Testis (tissue), 3 donors: ENCODE measurements around the gene ZNF106. TPM values are rescaled to one million over a fixed set of nuclear protein-coding genes. Genes with fewer than 3 reads are reported as not detected.

Source experiments
- DNase-seq: peaks from one replicate; pipeline ENCODE4 v3.0.0-alpha.2; 2019
- H3K27ac ChIP-seq, 2 donors: fragments of 200-600 bp; sonication (generic); one replicate each; pipeline ENCODE4 v1.5.1; 2019
- H3K27me3 ChIP-seq: fragments of 200-600 bp; sonication (generic); one replicate; pipeline ENCODE4 v1.5.1; 2019
- H3K36me3 ChIP-seq: fragments of 200-600 bp; sonication (generic); one replicate; pipeline ENCODE4 v1.5.1; 2017; ENCODE audit warnings: low read depth; ENCODE audit errors: missing control alignments
- H3K4me1 ChIP-seq: fragments of 200-600 bp; sonication (generic); one replicate; pipeline ENCODE4 v1.5.1; 2019
- H3K4me3 ChIP-seq, 2 donors: fragments of 200-600 bp; sonication (generic); one replicate each; pipeline ENCODE4 v1.5.1; 2017 to 2019
- H3K9me3 ChIP-seq: fragments of 200-600 bp; sonication (generic); one replicate; pipeline ENCODE4 v1.5.1; 2017
- CTCF ChIP-seq, 3 experiments: fragments of 450-650 bp in 2 of 3; fragments of 200-600 bp in 1 of 3; sonication (generic) in 1 of 3; IDR thresholded peaks; one replicate each; pipeline ENCODE4 v1.5.1; 2016 to 2019; ENCODE audit warnings: antibody characterized with exemption in 3 of 3, mild to moderate bottlenecking in 2 of 3, moderate library complexity in 1 of 3
- POLR2A ChIP-seq: fragments of 450-650 bp; IDR thresholded peaks from one replicate; pipeline ENCODE4 v1.6.1; 2017; ENCODE audit warnings: antibody characterized with exemption, mild to moderate bottlenecking, moderate library complexity
- WGBS, 2 donors: methylation state at CpG; one replicate each; pipeline ENCODE4 v1.1.5; 2018; 5-methylcytosine and 5-hydroxymethylcytosine counted together
- intact Hi-C: fragments of 100-400 bp; cut with DNase I; formaldehyde crosslinking; loops from one replicate; pipeline ENCODE4 v1.15.1; 2023; ENCODE audit warnings: low total_unique reads
- polyA plus RNA-seq: library from polyadenylated mRNA; stranded (reverse); fragments of 350-450 nt; fragmentation: Illumina TruSeq; extraction: RNeasy Lipid Tissue Mini Kit (QIAGEN cat#74804); gene quantifications from one replicate; pipeline ENCODE4 v1.2.3, GENCODE V29; 2014; ENCODE audit warnings: low read depth, low replicate concordance; ENCODE audit not compliant: insufficient read depth
- total RNA-seq, 2 donors: library from RNA; depleted of rRNA; stranded (reverse); fragments of >200 nt; gene quantifications; one replicate each; pipeline ENCODE4 v1.2.3, GENCODE V29; 2016

Gene ZNF106
- total and polyA plus RNA-seq, 3 donors from 2014 or later = 51.4 to 95.4 (median 84.4) TPM

- H3K27ac ChIP-seq = peak overlapping the region; percentile 49 to 84
These were observed 19.5 kb upstream of the ZNF106 start for GRCh38 chr15:42510258-42511006.

GRCh38 chr15:42508263-42508690 is 17.3 kb upstream of the ZNF106 start:
- H3K36me3 ChIP-seq = no peaks in the 10 kb centered on the region
- H3K4me3 ChIP-seq = no peak overlapping the region
- H3K4me1 ChIP-seq = peaks cover 42% of the 10 kb centered on the region
- H3K9me3 ChIP-seq = no peaks in the 10 kb centered on the region
- H3K27ac ChIP-seq = peak overlapping the region; percentile 62 to 76
- no peak for TF ChIP-seq POLR2A
- TF ChIP-seq CTCF (IDR thresholded peaks at IDR 0.05) = no peak
- no peaks in the 10 kb centered on the region for H3K27me3 ChIP-seq
- intact Hi-C loops = no loop called here
- 24 to 34% methylated on average over 9 of the region's 9 CpGs for WGBS, 2 donors
- peak; percentile 78 for DNase-seq

More at GRCh38 chr15:42510258-42511006, 19.5 kb upstream of the ZNF106 start:
- no peaks in the 10 kb centered on the region for H3K9me3 ChIP-seq
- DNase-seq = no peak
- H3K4me3 ChIP-seq = no peak overlapping the region
- H3K27me3 ChIP-seq = no peaks in the 10 kb centered on the region
- intact Hi-C loops = no loop called here
- H3K36me3 ChIP-seq = no peaks in the 10 kb centered on the region
- no peak for TF ChIP-seq POLR2A
- no peak for TF ChIP-seq CTCF (IDR thresholded peaks at IDR 0.05)
- H3K4me1 ChIP-seq = peaks cover 36% of the 10 kb centered on the region
- WGBS, 2 donors = 70 to 75% methylated on average over 4 of the region's 4 CpGs

GRCh38 chr15:42507514-42507913 is 16.6 kb upstream of the ZNF106 start:
- Histone ChIP-seq H3K36me3 (no peaks in the 10 kb centered on the region), H3K4me3 (no peak overlapping the region), H3K27ac (peak overlapping the region; percentile 62 to 76), H3K27me3 (no peaks in the 10 kb centered on the region), H3K9me3 (no peaks in the 10 kb centered on the region), H3K4me1 (peaks cover 42% of the 10 kb centered on the region)
- DNase-seq = no peak
- intact Hi-C loops = no loop called here
- no peak for TF ChIP-seq CTCF (IDR thresholded peaks at IDR 0.05)
- no peak for TF ChIP-seq POLR2A
- 50 to 69% methylated on average over 4 of the region's 4 CpGs for WGBS, 2 donors

GRCh38 chr15:42504631-42505030 is 13.7 kb upstream of the ZNF106 start:
- no peak for TF ChIP-seq CTCF (IDR thresholded peaks at IDR 0.05)
- no peak for TF ChIP-seq POLR2A

GRCh38 chr15:42503825-42504224 is 12.9 kb upstream of the ZNF106 start:
- WGBS, 2 donors = 82 to 83% methylated on average over 1 of the region's 1 CpG
- no peak overlapping the region for H3K27ac ChIP-seq
- TF ChIP-seq POLR2A (no peak), CTCF (IDR thresholded peaks at IDR 0.05) (no peak)

More at GRCh38 chr15:42504631-42505030, 13.7 kb upstream of the ZNF106 start:
- no peak for DNase-seq
- intact Hi-C loops = no loop called here
- WGBS, 2 donors = 57 to 71% methylated on average over 3 of the region's 3 CpGs
- peaks cover 52% of the 10 kb centered on the region for H3K4me1 ChIP-seq
- no peaks in the 10 kb centered on the region for H3K27me3 ChIP-seq
- no peaks in the 10 kb centered on the region for H3K36me3 ChIP-seq
- H3K9me3 ChIP-seq = no peaks in the 10 kb centered on the region
- peak overlapping the region; percentile 2 to 12 for H3K27ac ChIP-seq
- H3K4me3 ChIP-seq = no peak overlapping the region

More at GRCh38 chr15:42503825-42504224, 12.9 kb upstream of the ZNF106 start:
- no peak for DNase-seq
- no peak overlapping the region for H3K4me3 ChIP-seq
- H3K4me1 ChIP-seq = peaks cover 60% of the 10 kb centered on the region
- no peaks in the 10 kb centered on the region for H3K27me3 ChIP-seq
- intact Hi-C loops = no loop called here
- no peaks in the 10 kb centered on the region for H3K36me3 ChIP-seq
- no peaks in the 10 kb centered on the region for H3K9me3 ChIP-seq
